Parathyroid adenoma (tissue), 2 donors: Measurements from ENCODE around the gene CTDSPL.

Source experiments
- H2AFZ ChIP-seq: fragments of 300-600 bp; sonication (generic); one replicate; pipeline ENCODE4 v1.7.0; 2017; ENCODE audit warnings: antibody characterized with exemption, mild to moderate bottlenecking
- H3K27ac ChIP-seq: fragments of 300-600 bp; sonication (generic); one replicate; pipeline ENCODE4 v1.7.0; 2017
- H3K27me3 ChIP-seq: fragments of 300-600 bp; sonication (generic); one replicate; pipeline ENCODE4 v1.7.0; 2017; ENCODE audit warnings: low read length; ENCODE audit not compliant: control insufficient read depth, insufficient read depth
- H3K36me3 ChIP-seq: fragments of 300-600 bp; sonication (generic); one replicate; pipeline ENCODE4 v1.7.0; 2017; ENCODE audit warnings: low read length; ENCODE audit not compliant: control insufficient read depth, insufficient read depth
- H3K4me1 ChIP-seq: fragments of 300-600 bp; sonication (generic); one replicate; pipeline ENCODE4 v1.7.0; 2017; ENCODE audit warnings: control low read depth
- H3K4me2 ChIP-seq: fragments of 300-600 bp; sonication (generic); one replicate; pipeline ENCODE4 v1.7.0; 2017; ENCODE audit warnings: low read length
- H3K4me3 ChIP-seq: fragments of 300-600 bp; sonication (generic); one replicate; pipeline ENCODE4 v1.7.0; 2017; ENCODE audit warnings: low read depth, low read length
- H3K79me2 ChIP-seq: fragments of 300-600 bp; sonication (generic); one replicate; pipeline ENCODE4 v1.7.0; 2017; ENCODE audit warnings: control low read depth
- H3K9ac ChIP-seq: fragments of 300-600 bp; sonication (generic); one replicate; pipeline ENCODE4 v1.7.0; 2017; ENCODE audit warnings: mild to moderate bottlenecking
- H3K9me3 ChIP-seq: fragments of 300-600 bp; sonication (generic); one replicate; pipeline ENCODE4 v1.7.0; 2017; ENCODE audit warnings: low read length; ENCODE audit not compliant: control insufficient read depth
- TF ChIP-seq, protein P1 (sequence below): fragments of 300-600 bp; sonication (generic); IDR thresholded peaks from one replicate; pipeline ENCODE4 v1.7.0; 2017; ENCODE audit warnings: antibody characterized with exemption, mild to moderate bottlenecking
- donor health status: primary hyperparathyroidism.

CTDSPL gene

DNA sequence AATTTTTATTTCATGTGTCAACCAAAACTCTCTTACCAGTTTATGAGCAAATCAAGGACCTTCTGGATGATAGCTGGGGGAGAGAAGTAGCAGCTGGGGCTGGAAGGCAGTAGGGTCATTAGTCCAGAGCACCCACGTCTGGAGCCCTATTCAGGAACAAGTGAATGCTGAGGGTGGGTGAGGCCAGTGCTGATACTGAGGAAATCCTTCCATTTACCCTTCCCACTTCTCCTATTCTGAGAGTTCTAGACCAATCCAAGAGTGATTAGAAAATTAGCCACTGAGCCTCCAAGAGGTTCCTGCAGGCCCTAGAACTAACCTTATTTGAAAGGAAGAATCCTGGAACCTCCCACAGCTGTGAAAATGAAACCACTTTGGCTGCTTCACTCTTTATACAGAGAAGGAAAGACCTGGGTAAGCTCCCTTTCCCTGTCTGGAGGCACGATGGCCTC is 82.7 kb downstream of the CTDSPL start:
- Histone ChIP-seq H3K9ac (no peak overlapping the region), H3K9me3 (no peaks in the 10 kb centered on the region), H3K36me3 (no peaks in the 10 kb centered on the region)

DNA sequence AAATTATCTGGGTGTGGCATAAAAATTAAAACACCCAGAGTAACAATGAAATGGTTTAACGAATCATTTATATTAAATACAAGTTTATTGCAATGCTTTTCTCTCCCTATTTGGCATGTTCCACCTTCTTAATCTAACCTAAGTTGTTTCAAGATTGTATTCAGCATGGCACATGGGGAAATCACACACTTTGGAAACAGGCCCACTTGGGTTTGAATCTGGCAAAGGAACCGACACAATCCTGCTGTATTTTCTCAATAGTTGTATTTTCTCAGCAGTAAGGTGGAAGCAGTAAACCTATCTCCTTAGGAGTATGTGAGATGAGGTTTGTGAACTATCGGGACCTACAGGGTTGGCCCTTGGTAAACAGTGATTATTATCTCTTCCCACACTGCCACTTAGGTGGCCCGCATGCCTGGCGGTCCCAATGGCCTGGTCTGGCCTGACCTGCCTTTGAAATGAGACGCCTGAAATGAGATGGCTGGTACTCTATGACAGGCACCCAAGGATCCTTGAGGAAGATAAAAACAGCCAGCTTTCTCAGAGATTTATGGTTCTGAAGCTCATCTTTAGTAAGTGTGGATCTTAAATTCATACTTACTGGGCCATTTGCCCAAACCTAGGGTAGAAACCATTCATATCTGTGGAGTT is 83.6 kb downstream of the CTDSPL start:
- Histone ChIP-seq H3K27ac (peak overlapping the region; percentile 81), H3K9me3 (no peaks in the 10 kb centered on the region)

More for the DNA sequence above, 82.7 kb downstream of the CTDSPL start:
- no peaks in the 10 kb centered on the region for H3K27me3 ChIP-seq
- TF ChIP-seq, protein P1, sequence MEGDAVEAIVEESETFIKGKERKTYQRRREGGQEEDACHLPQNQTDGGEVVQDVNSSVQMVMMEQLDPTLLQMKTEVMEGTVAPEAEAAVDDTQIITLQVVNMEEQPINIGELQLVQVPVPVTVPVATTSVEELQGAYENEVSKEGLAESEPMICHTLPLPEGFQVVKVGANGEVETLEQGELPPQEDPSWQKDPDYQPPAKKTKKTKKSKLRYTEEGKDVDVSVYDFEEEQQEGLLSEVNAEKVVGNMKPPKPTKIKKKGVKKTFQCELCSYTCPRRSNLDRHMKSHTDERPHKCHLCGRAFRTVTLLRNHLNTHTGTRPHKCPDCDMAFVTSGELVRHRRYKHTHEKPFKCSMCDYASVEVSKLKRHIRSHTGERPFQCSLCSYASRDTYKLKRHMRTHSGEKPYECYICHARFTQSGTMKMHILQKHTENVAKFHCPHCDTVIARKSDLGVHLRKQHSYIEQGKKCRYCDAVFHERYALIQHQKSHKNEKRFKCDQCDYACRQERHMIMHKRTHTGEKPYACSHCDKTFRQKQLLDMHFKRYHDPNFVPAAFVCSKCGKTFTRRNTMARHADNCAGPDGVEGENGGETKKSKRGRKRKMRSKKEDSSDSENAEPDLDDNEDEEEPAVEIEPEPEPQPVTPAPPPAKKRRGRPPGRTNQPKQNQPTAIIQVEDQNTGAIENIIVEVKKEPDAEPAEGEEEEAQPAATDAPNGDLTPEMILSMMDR = no peak
- H3K27ac ChIP-seq = peak overlapping the region; percentile 81
- H3K4me2 ChIP-seq = no peak overlapping the region
- H3K4me1 ChIP-seq = peaks cover 30% of the 10 kb centered on the region
- H2AFZ ChIP-seq = peak overlapping the region; percentile 51
- H3K4me3 ChIP-seq = no peak overlapping the region
- H3K79me2 ChIP-seq = peaks cover 2% of the 10 kb centered on the region

DNA sequence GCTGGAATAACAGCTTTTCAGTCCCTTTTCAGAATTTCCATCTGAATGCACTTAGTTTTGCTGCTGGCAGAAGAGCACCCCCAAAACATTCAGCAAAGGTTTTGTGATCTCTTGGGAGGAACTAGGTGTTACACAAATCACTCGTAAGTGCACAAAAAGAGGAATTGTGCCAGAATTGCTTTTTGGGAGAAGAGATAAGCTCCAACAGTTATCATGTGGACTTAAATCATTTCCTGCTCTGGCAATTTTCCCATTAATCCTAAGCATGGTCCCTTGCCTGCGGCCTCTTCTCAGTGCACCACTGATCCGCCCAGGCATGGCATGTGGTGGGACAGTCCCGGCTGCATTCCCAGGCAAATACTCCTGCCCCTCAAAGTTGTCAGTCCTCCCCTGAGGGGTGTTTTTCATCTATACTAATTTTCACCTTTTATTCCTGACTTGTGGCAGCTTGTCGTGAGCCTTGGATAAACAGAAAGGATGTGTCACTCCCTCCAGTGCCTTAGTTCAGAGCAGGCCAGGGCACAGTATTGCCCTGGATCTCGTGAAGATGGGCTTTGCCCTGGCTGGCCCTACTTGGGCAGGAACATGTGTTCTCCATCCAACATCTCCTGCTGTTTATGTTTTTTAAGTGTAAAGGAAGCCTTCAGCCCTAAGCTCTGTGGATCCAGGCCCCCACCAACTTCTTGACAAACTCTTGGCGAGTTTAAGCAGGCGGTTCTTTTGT is 84.3 kb downstream of the CTDSPL start:
- no peaks in the 10 kb centered on the region for H3K79me2 ChIP-seq
- H3K27ac ChIP-seq = peak overlapping the region; percentile 81
- H3K36me3 ChIP-seq = no peaks in the 10 kb centered on the region
- no peak overlapping the region for H3K9ac ChIP-seq
- H3K27me3 ChIP-seq = no peaks in the 10 kb centered on the region
- no peak overlapping the region for H3K4me3 ChIP-seq
- TF ChIP-seq, protein P1 = no peak
- no peak overlapping the region for H3K4me2 ChIP-seq
- H2AFZ ChIP-seq = peak overlapping the region; percentile 51
- H3K4me1 ChIP-seq = peaks cover 30% of the 10 kb centered on the region
- H3K9me3 ChIP-seq = no peaks in the 10 kb centered on the region

More for the DNA sequence above, 83.6 kb downstream of the CTDSPL start:
- TF ChIP-seq, protein P1 = no peak
- Histone ChIP-seq H2AFZ (peak overlapping the region; percentile 51), H3K9ac (no peak overlapping the region), H3K36me3 (no peaks in the 10 kb centered on the region), H3K27me3 (no peaks in the 10 kb centered on the region), H3K4me1 (peaks cover 30% of the 10 kb centered on the region), H3K4me2 (no peak overlapping the region), H3K79me2 (peaks cover 2% of the 10 kb centered on the region), H3K4me3 (no peak overlapping the region)

DNA sequence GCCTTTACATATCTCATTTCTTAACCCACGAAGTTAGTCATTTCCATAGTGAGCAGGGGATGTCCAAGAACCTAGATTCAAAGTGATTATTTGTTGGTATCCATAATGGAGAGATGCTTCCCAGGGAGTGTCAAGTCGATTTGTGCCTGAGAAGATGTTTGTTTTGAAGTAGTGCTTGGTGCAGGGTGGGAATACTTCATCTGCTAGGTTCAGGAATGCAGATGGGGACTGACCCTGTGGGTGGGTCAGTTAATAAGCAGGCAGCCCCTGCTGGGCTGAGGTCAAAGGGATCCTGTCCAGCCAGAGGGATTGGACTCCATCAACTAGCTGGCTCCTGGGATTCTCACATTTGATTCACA is 84.8 kb downstream of the CTDSPL start:
- Histone ChIP-seq H2AFZ (no peak overlapping the region), H3K36me3 (no peaks in the 10 kb centered on the region), H3K9me3 (no peaks in the 10 kb centered on the region), H3K4me2 (no peak overlapping the region), H3K4me3 (no peak overlapping the region), H3K9ac (no peak overlapping the region), H3K27ac (peak overlapping the region; percentile 81), H3K79me2 (no peaks in the 10 kb centered on the region), H3K4me1 (peaks cover 30% of the 10 kb centered on the region), H3K27me3 (no peaks in the 10 kb centered on the region)
- TF ChIP-seq, protein P1 = no peak
